Measurements from ENCODE around the gene DLX3. TPM values are rescaled to one million over a fixed set of nuclear protein-coding genes. Genes with fewer than 3 reads are reported as not detected.

Gene DLX3
- total RNA-seq, 1 experiment from 2014 or later, result 1.2 TPM

DNA sequence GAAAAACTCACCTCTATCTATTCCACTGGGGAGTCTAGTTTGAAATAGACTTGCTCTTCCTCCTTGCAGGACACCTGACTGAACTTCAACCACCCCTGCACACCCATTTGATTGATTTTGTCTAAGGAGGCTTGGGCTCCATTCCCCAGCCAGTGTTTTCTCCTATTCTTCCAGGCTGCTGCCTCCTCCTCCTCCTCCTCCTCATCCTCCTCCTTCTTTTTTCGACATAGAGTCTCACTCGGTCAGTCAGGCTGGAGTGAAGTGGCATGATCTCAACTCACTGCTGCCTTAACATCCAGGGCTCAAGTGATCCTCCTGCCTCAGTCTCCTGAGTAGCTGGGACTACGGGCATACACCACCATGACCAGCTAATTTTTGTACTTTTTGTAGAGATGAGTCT is 27.8 kb downstream of the DLX3 start:
- H3K4ac ChIP-seq (ENCODE audit: low read depth, low read length), result no peak overlapping the region
- Mint-ChIP-seq H3K9me3 (peaks cover 0 to 15% of the 10 kb centered on the region in 2 experiments; a peak in 3 of 5 replicates), H3K4me3 (no peak overlapping the region), H3K27me3 (ENCODE audit: low read depth) (peaks cover 98% of the 10 kb centered on the region), H3K36me3 (ENCODE audit: insufficient read depth in 1 of 3, low read depth in 3 of 3) (no peaks in the 10 kb centered on the region; a peak in 2 of 7 replicates), H3K27ac (no peak overlapping the region), H3K4me1 (peaks cover 41 to 61% of the 10 kb centered on the region in 2 experiments)
- H2BK15ac ChIP-seq (ENCODE audit: low read depth, low read length), result no peak overlapping the region
- H3K23me2 ChIP-seq (ENCODE audit: insufficient read length, low read depth, low read length, poor library complexity, severe bottlenecking), result peaks cover 21% of the 10 kb centered on the region
- no peak overlapping the region for H4K91ac ChIP-seq (ENCODE audit: insufficient read length, low read depth, low read length)
- no peak overlapping the region for H2BK120ac ChIP-seq (ENCODE audit: low read depth, low read length, poor library complexity, severe bottlenecking)
- no peak for DNase-seq
- H3K18ac ChIP-seq (ENCODE audit: insufficient read length, low read depth, low read length), result no peak overlapping the region
- H4K8ac ChIP-seq (replicated peaks; ENCODE audit: insufficient read length, low read depth, low read length), result no peak overlapping the region
- TF ChIP-seq, protein P1, sequence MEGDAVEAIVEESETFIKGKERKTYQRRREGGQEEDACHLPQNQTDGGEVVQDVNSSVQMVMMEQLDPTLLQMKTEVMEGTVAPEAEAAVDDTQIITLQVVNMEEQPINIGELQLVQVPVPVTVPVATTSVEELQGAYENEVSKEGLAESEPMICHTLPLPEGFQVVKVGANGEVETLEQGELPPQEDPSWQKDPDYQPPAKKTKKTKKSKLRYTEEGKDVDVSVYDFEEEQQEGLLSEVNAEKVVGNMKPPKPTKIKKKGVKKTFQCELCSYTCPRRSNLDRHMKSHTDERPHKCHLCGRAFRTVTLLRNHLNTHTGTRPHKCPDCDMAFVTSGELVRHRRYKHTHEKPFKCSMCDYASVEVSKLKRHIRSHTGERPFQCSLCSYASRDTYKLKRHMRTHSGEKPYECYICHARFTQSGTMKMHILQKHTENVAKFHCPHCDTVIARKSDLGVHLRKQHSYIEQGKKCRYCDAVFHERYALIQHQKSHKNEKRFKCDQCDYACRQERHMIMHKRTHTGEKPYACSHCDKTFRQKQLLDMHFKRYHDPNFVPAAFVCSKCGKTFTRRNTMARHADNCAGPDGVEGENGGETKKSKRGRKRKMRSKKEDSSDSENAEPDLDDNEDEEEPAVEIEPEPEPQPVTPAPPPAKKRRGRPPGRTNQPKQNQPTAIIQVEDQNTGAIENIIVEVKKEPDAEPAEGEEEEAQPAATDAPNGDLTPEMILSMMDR (conservative IDR thresholded peaks at IDR 0.05), result no peak
- H2BK20ac ChIP-seq (ENCODE audit: low read depth, low read length, poor library complexity, severe bottlenecking), result no peak overlapping the region
- no peak overlapping the region for H3K23ac ChIP-seq (ENCODE audit: insufficient read length, low read depth, low read length)
- H2BK5ac ChIP-seq (ENCODE audit: insufficient read length, low read length), result no peak overlapping the region
- H3K56ac ChIP-seq (ENCODE audit: insufficient read length, low read depth, low read length), result no peak overlapping the region
- no CpG with 5 or more reads among the region's 3 CpGs for WGBS (ENCODE audit: extremely low coverage, insufficient read length, low lambda C conversion rate)
- no peaks in the 10 kb centered on the region for H4K20me1 ChIP-seq (ENCODE audit: control insufficient read depth, insufficient read depth, insufficient read length)
- no peak overlapping the region for H3K9ac ChIP-seq (ENCODE audit: extremely low read depth, insufficient read length, low read length)
- H3K4me2 ChIP-seq (ENCODE audit: insufficient read depth, insufficient read length, low read length), result no peak overlapping the region
- no peaks in the 10 kb centered on the region for H3K4me1 ChIP-seq (ENCODE audit: insufficient read depth, low read length)
- H3K14ac ChIP-seq (ENCODE audit: insufficient read depth, low read length), result no peak overlapping the region
- no peak overlapping the region for H2AFZ ChIP-seq (ENCODE audit: low read length)
- H3K79me2 ChIP-seq (ENCODE audit: insufficient read depth, low read length), result no peaks in the 10 kb centered on the region
- no peak overlapping the region for H4K5ac ChIP-seq (ENCODE audit: insufficient read length, low read depth, low read length)
- no peak overlapping the region for H2AK5ac ChIP-seq (ENCODE audit: insufficient read length, low read length)
- H3T11ph ChIP-seq (ENCODE audit: low read length), result no peak overlapping the region
- H3K27ac ChIP-seq (ENCODE audit: insufficient read length, low read depth, low read length), result no peak overlapping the region
- no peaks in the 10 kb centered on the region for H3K79me1 ChIP-seq (ENCODE audit: insufficient read depth, low read depth, low read length, poor library complexity, severe bottlenecking)
- no peaks in the 10 kb centered on the region for H3K9me3 ChIP-seq (ENCODE audit: control insufficient read depth, low read depth, low read length)
- H2BK12ac ChIP-seq (ENCODE audit: insufficient read length, low read depth, low read length), result no peak overlapping the region
- peaks cover 92% of the 10 kb centered on the region for H3K27me3 ChIP-seq (ENCODE audit: insufficient read depth, low read length)
